ENCODE data around the gene TNNI3K. TPM values are rescaled to one million over a fixed set of nuclear protein-coding genes. Genes with fewer than 3 reads are reported as not detected.

TNNI3K gene
- total RNA-seq, 1 experiment from 2014 or later = not detected

DNA sequence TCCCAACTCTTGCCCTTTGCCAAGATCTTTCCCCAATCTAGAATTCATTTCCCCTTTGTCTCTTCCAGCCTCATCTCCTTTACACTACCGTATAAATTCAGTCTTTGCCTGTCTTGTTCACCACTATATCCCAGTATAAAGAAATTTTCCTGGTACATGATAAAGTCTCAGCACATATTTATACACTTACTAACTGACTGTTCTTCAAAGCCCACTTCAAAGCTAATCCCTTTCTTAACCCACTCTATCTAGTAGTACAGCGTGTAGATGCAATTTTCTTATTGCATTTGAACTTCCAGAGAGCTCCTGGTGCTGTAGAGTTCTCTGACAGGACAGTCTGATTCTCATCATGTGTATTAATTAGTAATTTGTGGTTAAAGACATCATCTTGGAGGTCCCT, 199.1 kb downstream of the TNNI3K start:
- Histone ChIP-seq H3K4me1 (ENCODE audit: insufficient read depth, low read length) (no peaks in the 10 kb centered on the region), H3K4me2 (ENCODE audit: low read length) (no peak overlapping the region), H2AFZ (ENCODE audit: low read length) (no peak overlapping the region), H3K36me3 (ENCODE audit: low read depth, low read length) (no peaks in the 10 kb centered on the region), H3F3A (ENCODE audit: low read length, unreplicated experiment) (no peaks in the 10 kb centered on the region), H3K79me2 (ENCODE audit: low read length) (no peaks in the 10 kb centered on the region), H3K9ac (ENCODE audit: low read length) (no peak overlapping the region), H3K27ac (ENCODE audit: low read length) (no peak overlapping the region), H4K20me1 (ENCODE audit: low read length) (no peaks in the 10 kb centered on the region), H3K27me3 (ENCODE audit: low read length) (peaks cover 23% of the 10 kb centered on the region), H3K9me3 (ENCODE audit: low read length) (no peaks in the 10 kb centered on the region), H3K9me2 (replicated peaks; ENCODE audit: low read length) (no peaks in the 10 kb centered on the region), H3K4me3 (ENCODE audit: low read length) (no peak overlapping the region)
- ATAC-seq = no peak
- TF ChIP-seq, protein P1, sequence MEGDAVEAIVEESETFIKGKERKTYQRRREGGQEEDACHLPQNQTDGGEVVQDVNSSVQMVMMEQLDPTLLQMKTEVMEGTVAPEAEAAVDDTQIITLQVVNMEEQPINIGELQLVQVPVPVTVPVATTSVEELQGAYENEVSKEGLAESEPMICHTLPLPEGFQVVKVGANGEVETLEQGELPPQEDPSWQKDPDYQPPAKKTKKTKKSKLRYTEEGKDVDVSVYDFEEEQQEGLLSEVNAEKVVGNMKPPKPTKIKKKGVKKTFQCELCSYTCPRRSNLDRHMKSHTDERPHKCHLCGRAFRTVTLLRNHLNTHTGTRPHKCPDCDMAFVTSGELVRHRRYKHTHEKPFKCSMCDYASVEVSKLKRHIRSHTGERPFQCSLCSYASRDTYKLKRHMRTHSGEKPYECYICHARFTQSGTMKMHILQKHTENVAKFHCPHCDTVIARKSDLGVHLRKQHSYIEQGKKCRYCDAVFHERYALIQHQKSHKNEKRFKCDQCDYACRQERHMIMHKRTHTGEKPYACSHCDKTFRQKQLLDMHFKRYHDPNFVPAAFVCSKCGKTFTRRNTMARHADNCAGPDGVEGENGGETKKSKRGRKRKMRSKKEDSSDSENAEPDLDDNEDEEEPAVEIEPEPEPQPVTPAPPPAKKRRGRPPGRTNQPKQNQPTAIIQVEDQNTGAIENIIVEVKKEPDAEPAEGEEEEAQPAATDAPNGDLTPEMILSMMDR (conservative IDR thresholded peaks at IDR 0.05; ENCODE audit: low read depth, low read length) = no peak
- TF ChIP-seq EZH2 (IDR thresholded peaks at IDR 0.05; ENCODE audit: low read length, unreplicated experiment) (no peak), EZH2phosphoT487 (IDR thresholded peaks at IDR 0.05; ENCODE audit: borderline replicate concordance, low read length) (no peak)
- no peak for DNase-seq
- intact Hi-C loops (cut with micrococcal nuclease) = no loop called here
- ChIA-PET POLR2A (ENCODE audit: unreplicated experiment) (no interaction called here), CTCF (no interaction called here)
- no TSS peak for BruUV-seq (replicated peaks)

DNA sequence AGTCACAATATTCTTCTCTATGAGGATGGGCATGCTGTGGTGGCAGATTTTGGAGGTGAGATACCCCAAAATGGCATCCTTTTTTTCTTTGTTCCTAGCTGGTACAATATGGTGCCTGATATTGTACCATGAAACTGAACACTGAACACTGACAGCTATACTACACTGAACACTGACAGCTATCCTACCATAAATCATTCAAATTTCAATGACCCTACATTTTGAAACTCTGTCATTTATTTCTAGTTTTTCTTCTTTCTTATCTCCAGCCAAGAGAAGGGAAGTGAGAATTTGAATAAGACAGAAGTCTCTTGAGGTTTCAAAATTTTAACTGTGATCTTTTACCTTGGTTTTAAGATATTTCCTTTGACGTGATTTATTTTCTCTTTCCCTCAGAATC, 200.9 kb downstream of the TNNI3K start:
- no peak overlapping the region for H3K9ac ChIP-seq (ENCODE audit: low read length)
- H3K36me3 ChIP-seq (ENCODE audit: low read depth, low read length) = no peaks in the 10 kb centered on the region
- H3K4me1 ChIP-seq (ENCODE audit: insufficient read depth, low read length) = no peaks in the 10 kb centered on the region
- no peak overlapping the region for H3K4me3 ChIP-seq (ENCODE audit: low read length)
- H2AFZ ChIP-seq (ENCODE audit: low read length) = no peak overlapping the region
- H3K9me2 ChIP-seq (replicated peaks; ENCODE audit: low read length) = no peaks in the 10 kb centered on the region
- H3K27me3 ChIP-seq (ENCODE audit: low read length) = peaks cover 19% of the 10 kb centered on the region
- H3K79me2 ChIP-seq (ENCODE audit: low read length) = no peaks in the 10 kb centered on the region
- no peak overlapping the region for H3K27ac ChIP-seq (ENCODE audit: low read length)
- no peaks in the 10 kb centered on the region for H3K9me3 ChIP-seq (ENCODE audit: low read length)
- ChIA-PET POLR2A (ENCODE audit: unreplicated experiment) (no interaction called here), CTCF (no interaction called here)
- intact Hi-C loops (cut with micrococcal nuclease) = no loop called here
- H3K4me2 ChIP-seq (ENCODE audit: low read length) = no peak overlapping the region
- BruUV-seq (replicated peaks) = no TSS peak
- no peaks in the 10 kb centered on the region for H3F3A ChIP-seq (ENCODE audit: low read length, unreplicated experiment)
- H4K20me1 ChIP-seq (ENCODE audit: low read length) = no peaks in the 10 kb centered on the region
- no peak for TF ChIP-seq EZH2 (IDR thresholded peaks at IDR 0.05; ENCODE audit: low read length, unreplicated experiment)
- TF ChIP-seq, protein P1 (conservative IDR thresholded peaks at IDR 0.05; ENCODE audit: low read depth, low read length) = no peak
- no peak for TF ChIP-seq EZH2phosphoT487 (IDR thresholded peaks at IDR 0.05; ENCODE audit: borderline replicate concordance, low read length)
- DNase-seq (no peak), ATAC-seq (no peak)

DNA sequence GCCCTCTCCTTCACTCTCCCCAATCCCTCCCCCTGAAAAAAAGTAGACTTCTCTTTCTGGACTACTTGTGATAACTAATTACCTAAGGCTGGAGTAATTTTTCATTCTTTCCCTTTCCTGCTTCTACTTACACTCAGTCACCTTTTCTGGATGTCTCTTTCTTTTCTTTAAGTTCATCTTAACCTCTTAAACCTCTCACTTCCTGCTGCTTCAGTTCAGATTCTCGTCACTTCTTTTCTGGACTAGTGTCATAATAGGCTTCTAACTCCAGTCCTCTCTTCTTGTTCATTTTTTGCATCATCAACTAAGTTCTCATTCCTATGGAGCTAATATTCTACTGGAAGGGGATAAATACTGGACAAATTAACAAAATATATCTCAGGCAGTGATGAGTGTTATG, 201.8 kb downstream of the TNNI3K start:
- Histone ChIP-seq H3K4me1 (ENCODE audit: insufficient read depth, low read length) (no peaks in the 10 kb centered on the region), H3F3A (ENCODE audit: low read length, unreplicated experiment) (no peaks in the 10 kb centered on the region), H3K36me3 (ENCODE audit: low read depth, low read length) (no peaks in the 10 kb centered on the region), H3K9me2 (replicated peaks; ENCODE audit: low read length) (no peaks in the 10 kb centered on the region), H3K9ac (ENCODE audit: low read length) (no peak overlapping the region), H2AFZ (ENCODE audit: low read length) (no peak overlapping the region), H4K20me1 (ENCODE audit: low read length) (no peaks in the 10 kb centered on the region), H3K27me3 (ENCODE audit: low read length) (peaks cover 16% of the 10 kb centered on the region), H3K4me2 (ENCODE audit: low read length) (no peak overlapping the region), H3K27ac (ENCODE audit: low read length) (no peak overlapping the region), H3K9me3 (ENCODE audit: low read length) (no peaks in the 10 kb centered on the region), H3K4me3 (ENCODE audit: low read length) (no peak overlapping the region), H3K79me2 (ENCODE audit: low read length) (no peaks in the 10 kb centered on the region)
- ChIA-PET CTCF (no interaction called here), POLR2A (ENCODE audit: unreplicated experiment) (no interaction called here)
- no TSS peak for BruUV-seq (replicated peaks)
- intact Hi-C loops (cut with micrococcal nuclease) = no loop called here
- DNase-seq (no peak), ATAC-seq (no peak)
- TF ChIP-seq EZH2 (IDR thresholded peaks at IDR 0.05; ENCODE audit: low read length, unreplicated experiment) = no peak
- TF ChIP-seq, protein P1 (conservative IDR thresholded peaks at IDR 0.05; ENCODE audit: low read depth, low read length) = no peak
- TF ChIP-seq EZH2phosphoT487 (IDR thresholded peaks at IDR 0.05; ENCODE audit: borderline replicate concordance, low read length) = no peak
